Fibroblast of villous mesenchyme (primary cell): ENCODE results near the gene MTHFD2L. TPM values are rescaled to one million over a fixed set of nuclear protein-coding genes. Genes with fewer than 3 reads are reported as not detected.

Source experiments
- DNase-seq: peaks from one replicate; pipeline ENCODE4 v3.0.0-alpha.2; 2010; ENCODE audit warnings: low read depth
- H3K4me3 ChIP-seq: 2 replicates; pipeline ENCODE4 v1.5.1; 2011; ENCODE audit warnings: low read depth, mild to moderate bottlenecking, low read length
- CTCF ChIP-seq: IDR thresholded peaks from 2 replicates; pipeline ENCODE4 v1.5.1; 2012; ENCODE audit warnings: low read depth, mild to moderate bottlenecking, low read length; ENCODE audit not compliant: insufficient read depth
- total RNA-seq: library from RNA; depleted of rRNA; stranded (reverse); fragments of >200 nt; gene quantifications from 2 replicates; pipeline ENCODE4 v1.2.3, GENCODE V29; 2012

The MTHFD2L gene
- total RNA-seq, 1 donor = 16.8 TPM

- TF ChIP-seq CTCF = no peak
- no peak overlapping the region for H3K4me3 ChIP-seq
- no peak for DNase-seq
These were observed 77.2 kb downstream of the MTHFD2L start for GRCh38 chr4:74235135-74235534.

GRCh38 chr4:74237425-74237966, 79.6 kb downstream of the MTHFD2L start:
- TF ChIP-seq CTCF = no peak
- no peak overlapping the region for H3K4me3 ChIP-seq
- DNase-seq = no peak

- TF ChIP-seq CTCF = no peak
- DNase-seq = no peak
- no peak overlapping the region for H3K4me3 ChIP-seq
These were observed 86.1 kb downstream of the MTHFD2L start for GRCh38 chr4:74244049-74244448.

- TF ChIP-seq CTCF = no peak
- no peak for DNase-seq
- H3K4me3 ChIP-seq = no peak overlapping the region
These were observed 95.0 kb downstream of the MTHFD2L start for GRCh38 chr4:74252933-74253332.

GRCh38 chr4:74254386-74254785, 96.5 kb downstream of the MTHFD2L start:
- DNase-seq = no peak
- TF ChIP-seq CTCF = no peak
- H3K4me3 ChIP-seq = no peak overlapping the region

GRCh38 chr4:74255096-74255495, 97.2 kb downstream of the MTHFD2L start:
- DNase-seq = no peak
- no peak for TF ChIP-seq CTCF
- no peak overlapping the region for H3K4me3 ChIP-seq

- no peak for TF ChIP-seq CTCF
- no peak overlapping the region for H3K4me3 ChIP-seq
- DNase-seq = peak; percentile 49
These were observed 101.0 kb downstream of the MTHFD2L start for GRCh38 chr4:74258963-74259362.
